ENCODE results near the gene TMEM33. TPM values are rescaled to one million over a fixed set of nuclear protein-coding genes. Genes with fewer than 3 reads are reported as not detected.

Gene TMEM33
- total RNA-seq, 1 donor from 2014 or later, result 19.6 TPM

- DNase-seq (peak; percentile 43), ATAC-seq (ENCODE audit: poor library complexity) (no peak)
- intact Hi-C loops (cut with DNase I), result no loop called here
Measured at GRCh38 chr4:41933997-41934503, 1.2 kb upstream of the TMEM33 start.

- ATAC-seq (ENCODE audit: poor library complexity), result peak; percentile 23
- intact Hi-C loops (cut with DNase I), result no loop called here
Measured at GRCh38 chr4:41934514-41934900, 722 bp upstream of the TMEM33 start.

GRCh38 chr4:41935652-41936021 lies 408 bp downstream of the TMEM33 start:
- ATAC-seq (ENCODE audit: poor library complexity), result peak; percentile 6
- DNase-seq, result no peak
- intact Hi-C loops (cut with DNase I), result no loop called here

More at GRCh38 chr4:41934514-41934900, 722 bp upstream of the TMEM33 start:
- DNase-seq, result no peak

- ATAC-seq (ENCODE audit: poor library complexity), result no peak
- DNase-seq, result no peak
- intact Hi-C loops (cut with DNase I), result no loop called here
Measured at GRCh38 chr4:41939016-41939626, 3.9 kb downstream of the TMEM33 start.

- DNase-seq (no peak), ATAC-seq (ENCODE audit: poor library complexity) (no peak)
- intact Hi-C loops (cut with DNase I), result no loop called here
Measured at GRCh38 chr4:41940834-41941233, 5.6 kb downstream of the TMEM33 start.

- DNase-seq (no peak), ATAC-seq (ENCODE audit: poor library complexity) (no peak)
- intact Hi-C loops (cut with DNase I), result no loop called here
Measured at GRCh38 chr4:41943506-41943905, 8.3 kb downstream of the TMEM33 start.

- ATAC-seq (ENCODE audit: poor library complexity) (no peak), DNase-seq (no peak)
- intact Hi-C loops (cut with DNase I), result no loop called here
Measured at GRCh38 chr4:41944089-41944488, 8.9 kb downstream of the TMEM33 start.

GRCh38 chr4:41949531-41949930 lies 14.3 kb downstream of the TMEM33 start:
- ATAC-seq (ENCODE audit: poor library complexity), result no peak
- intact Hi-C loops (cut with DNase I), result no loop called here
- no peak for DNase-seq

GRCh38 chr4:41957634-41958033 lies 22.4 kb downstream of the TMEM33 start:
- ATAC-seq (ENCODE audit: poor library complexity) (no peak), DNase-seq (no peak)
- intact Hi-C loops (cut with DNase I), result no loop called here

GRCh38 chr4:41963105-41963504 lies 27.9 kb downstream of the TMEM33 start:
- ATAC-seq (ENCODE audit: poor library complexity), result no peak
- intact Hi-C loops (cut with DNase I), result no loop called here
- DNase-seq, result no peak

- DNase-seq (no peak), ATAC-seq (ENCODE audit: poor library complexity) (no peak)
- intact Hi-C loops (cut with DNase I), result no loop called here
Measured at GRCh38 chr4:41964401-41964800, 29.2 kb downstream of the TMEM33 start.

GRCh38 chr4:41967392-41967791 lies 32.2 kb downstream of the TMEM33 start:
- DNase-seq (no peak), ATAC-seq (ENCODE audit: poor library complexity) (no peak)
- intact Hi-C loops (cut with DNase I), result no loop called here

- intact Hi-C loops (cut with DNase I), result no loop called here
- no peak for ATAC-seq (ENCODE audit: poor library complexity)
- no peak for DNase-seq
Measured at GRCh38 chr4:41969671-41970070, 34.4 kb downstream of the TMEM33 start.

GRCh38 chr4:41975341-41975740 lies 40.1 kb downstream of the TMEM33 start:
- intact Hi-C loops (cut with DNase I), result no loop called here
- DNase-seq (no peak), ATAC-seq (ENCODE audit: poor library complexity) (no peak)

- DNase-seq (no peak), ATAC-seq (ENCODE audit: poor library complexity) (no peak)
- intact Hi-C loops (cut with DNase I), result no loop called here
Measured at GRCh38 chr4:41976775-41977516, 41.7 kb downstream of the TMEM33 start.

GRCh38 chr4:41977709-41978108 lies 42.5 kb downstream of the TMEM33 start:
- ATAC-seq (ENCODE audit: poor library complexity), result no peak
- intact Hi-C loops (cut with DNase I), result no loop called here
- DNase-seq, result no peak

- intact Hi-C loops (cut with DNase I), result no loop called here
Measured at GRCh38 chr4:41981456-41981855, 46.2 kb downstream of the TMEM33 start, which contains the start of gene DCAF4L1. Gene DCAF4L1 (plus strand): TSS chr4:41981756. CDS start chr4:41981793, 37 bp downstream.

GRCh38 chr4:41982716-41983115 lies 47.5 kb downstream of the TMEM33 start:
- intact Hi-C loops (cut with DNase I), result no loop called here
- DNase-seq, result no peak
- ATAC-seq (ENCODE audit: poor library complexity), result no peak

More at GRCh38 chr4:41981456-41981855, 46.2 kb downstream of the TMEM33 start, which contains the start of gene DCAF4L1:
- DNase-seq, result no peak
- no peak for ATAC-seq (ENCODE audit: poor library complexity)

- intact Hi-C loops (cut with DNase I), result no loop called here
Measured at GRCh38 chr4:41985151-41985550, 49.9 kb downstream of the TMEM33 start.

GRCh38 chr4:41989994-41990364 lies 54.8 kb downstream of the TMEM33 start:
- ATAC-seq (ENCODE audit: poor library complexity), result peak; percentile 38
- DNase-seq, result no peak
- intact Hi-C loops (cut with DNase I), result no loop called here

More at GRCh38 chr4:41985151-41985550, 49.9 kb downstream of the TMEM33 start:
- no peak for ATAC-seq (ENCODE audit: poor library complexity)
- DNase-seq, result no peak

Data from Right ventricle myocardium superior (tissue), 1 donor.